Retinal pigment epithelial cell (primary cell): Measurements from ENCODE around the gene NFIC.

Source experiments
- DNase-seq: peaks from one replicate; pipeline ENCODE4 v3.0.0-alpha.2; 2010; ENCODE audit warnings: low read depth
- H3K4me3 ChIP-seq: 2 replicates; pipeline ENCODE4 v1.5.1; 2011; ENCODE audit warnings: mild to moderate bottlenecking, low read length, control low read depth, moderate library complexity
- TF ChIP-seq, protein P1 (sequence below): conservative IDR thresholded peaks from 2 replicates; pipeline ENCODE4 v1.5.1; 2011; ENCODE audit warnings: low read depth, low read length, control low read depth, inconsistent platforms

Gene NFIC

DNA sequence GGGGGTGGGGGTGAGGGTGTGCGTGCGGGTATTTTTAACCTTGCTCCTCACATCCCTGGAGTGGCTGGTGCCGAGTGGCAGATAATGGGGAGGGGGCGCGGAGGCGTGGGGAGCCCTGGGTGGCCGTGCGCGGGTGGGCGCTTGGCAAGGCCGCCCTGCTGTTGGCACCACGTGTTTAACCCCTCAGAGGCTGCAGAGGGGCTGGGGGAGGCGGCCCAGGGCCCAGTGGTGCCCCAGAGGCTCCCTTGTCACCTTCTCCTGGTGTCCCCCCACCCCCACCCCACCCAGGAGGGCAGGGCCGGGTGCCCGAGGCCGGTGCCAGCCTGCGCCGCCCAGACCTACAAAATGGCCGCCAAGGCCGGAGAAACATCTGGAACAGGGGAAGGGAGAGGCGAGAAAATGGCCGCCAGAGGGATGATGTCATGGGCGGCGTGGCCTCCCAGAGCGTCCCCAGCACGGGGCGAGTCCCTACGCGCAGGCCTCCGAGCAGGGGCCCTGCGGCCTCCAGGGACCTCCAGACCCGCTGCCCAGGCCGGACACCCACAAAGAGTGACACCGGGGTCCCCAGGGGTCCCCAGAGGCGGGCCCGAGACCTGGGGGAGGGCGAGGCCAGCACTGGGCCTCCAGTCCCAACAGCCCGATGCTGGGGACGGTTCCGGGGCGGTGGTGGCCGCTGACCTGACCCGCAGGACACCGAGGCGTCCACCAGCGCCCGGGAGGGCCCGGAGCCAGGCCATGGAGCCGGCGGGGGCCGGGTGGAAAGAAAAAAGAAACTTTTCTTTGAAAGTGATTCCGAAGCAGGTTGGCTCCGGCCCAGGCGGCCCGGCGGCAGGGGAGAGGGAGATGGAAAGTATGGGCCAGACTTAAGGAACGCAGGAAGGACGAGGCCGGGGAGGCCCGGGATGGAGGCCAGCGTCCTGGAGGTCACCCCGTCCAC is 38.2 kb downstream of the NFIC start:
- DNase-seq, result no peak
- no peak overlapping the region for H3K4me3 ChIP-seq
- TF ChIP-seq, protein P1, sequence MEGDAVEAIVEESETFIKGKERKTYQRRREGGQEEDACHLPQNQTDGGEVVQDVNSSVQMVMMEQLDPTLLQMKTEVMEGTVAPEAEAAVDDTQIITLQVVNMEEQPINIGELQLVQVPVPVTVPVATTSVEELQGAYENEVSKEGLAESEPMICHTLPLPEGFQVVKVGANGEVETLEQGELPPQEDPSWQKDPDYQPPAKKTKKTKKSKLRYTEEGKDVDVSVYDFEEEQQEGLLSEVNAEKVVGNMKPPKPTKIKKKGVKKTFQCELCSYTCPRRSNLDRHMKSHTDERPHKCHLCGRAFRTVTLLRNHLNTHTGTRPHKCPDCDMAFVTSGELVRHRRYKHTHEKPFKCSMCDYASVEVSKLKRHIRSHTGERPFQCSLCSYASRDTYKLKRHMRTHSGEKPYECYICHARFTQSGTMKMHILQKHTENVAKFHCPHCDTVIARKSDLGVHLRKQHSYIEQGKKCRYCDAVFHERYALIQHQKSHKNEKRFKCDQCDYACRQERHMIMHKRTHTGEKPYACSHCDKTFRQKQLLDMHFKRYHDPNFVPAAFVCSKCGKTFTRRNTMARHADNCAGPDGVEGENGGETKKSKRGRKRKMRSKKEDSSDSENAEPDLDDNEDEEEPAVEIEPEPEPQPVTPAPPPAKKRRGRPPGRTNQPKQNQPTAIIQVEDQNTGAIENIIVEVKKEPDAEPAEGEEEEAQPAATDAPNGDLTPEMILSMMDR, result no peak

GRCh38 chr19:3405261-3405653 is 38.9 kb downstream of the NFIC start:
- TF ChIP-seq, protein P1, result no peak
- no peak for DNase-seq
- no peak overlapping the region for H3K4me3 ChIP-seq

DNA sequence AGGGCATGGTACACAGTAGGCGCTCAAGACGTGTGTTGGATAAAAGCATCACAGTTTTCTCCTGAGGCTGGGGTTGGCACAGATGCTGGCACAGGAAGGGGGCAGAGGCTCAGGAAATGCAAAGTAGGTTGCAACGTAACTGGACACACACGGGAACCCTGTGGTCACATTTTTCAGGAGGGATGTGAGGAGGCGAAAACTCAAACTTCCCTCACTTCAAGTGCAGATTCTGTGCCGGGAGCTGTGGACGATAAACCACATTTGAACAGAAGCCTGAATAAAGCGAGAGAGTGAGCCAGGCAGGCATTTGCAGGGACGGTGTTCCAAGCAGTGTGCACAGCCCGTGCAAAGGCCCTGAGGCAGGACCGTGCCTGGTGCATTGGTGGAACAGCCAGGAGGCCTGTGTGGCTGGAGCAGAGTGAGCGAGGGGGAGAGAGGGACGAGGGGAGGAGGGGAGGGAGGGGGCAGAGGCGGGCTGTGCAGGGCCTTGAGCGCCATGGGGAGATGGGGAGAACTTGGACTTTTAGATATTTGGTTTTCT is 40.3 kb downstream of the NFIC start:
- TF ChIP-seq, protein P1, result no peak
- H3K4me3 ChIP-seq, result no peak overlapping the region
- DNase-seq, result no peak

DNA sequence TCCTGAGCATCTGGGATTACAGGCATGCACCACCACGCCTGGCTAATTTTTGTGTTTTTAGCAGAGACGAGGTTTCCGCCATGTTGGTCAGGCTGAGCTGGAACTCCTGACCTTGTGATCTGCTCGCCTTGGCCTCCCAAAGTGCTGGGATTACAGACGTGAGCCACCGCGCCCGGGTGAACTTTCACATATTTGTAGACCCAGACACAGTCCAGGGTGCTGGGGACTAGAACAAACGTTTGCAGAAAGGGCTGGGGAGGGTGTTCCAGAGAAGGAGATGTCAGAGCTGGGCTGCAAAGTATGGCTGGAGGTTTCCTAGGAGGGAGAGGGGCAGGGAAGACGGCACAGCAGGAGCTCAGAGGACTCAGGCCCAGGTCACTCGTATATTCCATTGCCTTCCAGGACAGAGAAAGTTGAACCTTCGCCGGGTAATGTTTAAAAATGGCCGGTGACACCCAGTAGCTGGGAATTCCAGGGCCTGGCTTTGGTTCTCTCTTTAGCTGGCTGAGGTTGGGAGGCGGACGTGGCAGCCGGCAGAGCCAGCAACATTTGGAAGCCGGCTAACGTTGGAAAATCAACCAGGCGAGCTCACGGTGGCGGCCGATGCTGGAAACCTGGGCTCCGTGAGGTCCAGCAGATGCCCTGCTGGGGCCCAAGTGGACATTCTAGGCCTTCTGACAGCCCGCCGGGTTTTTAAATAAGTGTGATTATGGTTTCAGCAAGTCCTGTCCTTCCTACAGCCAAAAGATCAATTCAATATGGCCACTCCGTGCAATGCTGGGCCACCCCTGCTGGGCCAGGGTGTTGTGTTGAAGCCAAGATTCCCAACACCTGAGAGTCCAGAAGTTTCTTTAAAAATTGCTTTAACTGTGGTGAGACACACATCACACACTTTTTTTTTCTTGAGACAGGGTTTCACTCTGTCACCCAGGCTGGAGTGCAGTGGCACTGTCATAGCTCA is 41.5 kb downstream of the NFIC start:
- no peak overlapping the region for H3K4me3 ChIP-seq
- TF ChIP-seq, protein P1, result no peak
- no peak for DNase-seq

GRCh38 chr19:3408996-3409345 is 42.6 kb downstream of the NFIC start:
- DNase-seq, result no peak
- no peak overlapping the region for H3K4me3 ChIP-seq

DNA sequence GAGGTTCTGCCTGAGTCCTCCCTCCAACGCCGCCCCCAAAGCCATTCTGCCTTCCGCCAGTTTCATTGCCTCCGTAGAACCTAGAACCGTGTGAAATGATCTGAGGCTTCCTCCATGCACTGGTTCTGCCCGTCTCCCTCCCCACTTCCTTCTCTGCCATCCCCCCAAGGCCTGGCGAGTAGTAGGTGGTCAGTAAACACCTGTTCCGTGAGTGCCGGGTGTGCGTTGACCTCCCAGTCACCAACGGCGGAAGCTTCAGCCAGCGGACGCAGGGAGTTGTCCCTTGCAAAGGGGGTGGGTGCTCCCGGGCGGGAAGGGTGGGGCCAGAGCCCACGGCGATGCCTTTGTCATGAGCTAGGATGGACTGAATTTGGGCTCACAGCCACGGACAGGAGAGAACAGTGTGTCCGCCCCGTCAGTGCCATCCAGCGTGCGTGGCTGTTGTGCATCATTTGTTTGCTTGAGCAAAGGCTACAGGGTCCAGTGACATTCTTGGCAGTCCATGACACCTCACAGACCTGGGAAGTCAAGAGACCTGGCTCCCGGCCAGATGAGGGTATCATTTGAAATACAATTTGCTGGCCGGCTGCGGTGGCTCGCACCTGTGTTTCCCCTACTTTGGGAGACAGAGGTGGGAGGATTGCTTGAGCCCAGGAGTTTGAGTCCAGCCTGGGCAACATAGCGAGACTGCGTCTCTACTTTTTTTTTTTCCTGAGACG is 43.1 kb downstream of the NFIC start:
- TF ChIP-seq, protein P1, result no peak
- H3K4me3 ChIP-seq, result no peak overlapping the region
- DNase-seq, result no peak

More at GRCh38 chr19:3408996-3409345, 42.6 kb downstream of the NFIC start:
- TF ChIP-seq, protein P1, result no peak
